HG03108 (cell line): ENCODE measurements around the gene SPTA1.

Source experiments
- ATAC-seq: cut with Tn5 transposase; IDR thresholded peaks from one replicate; pipeline ENCODE4 v1.9.1; 2021; ENCODE audit warnings: moderate library complexity; ENCODE audit not compliant: unreplicated experiment

Gene SPTA1

DNA sequence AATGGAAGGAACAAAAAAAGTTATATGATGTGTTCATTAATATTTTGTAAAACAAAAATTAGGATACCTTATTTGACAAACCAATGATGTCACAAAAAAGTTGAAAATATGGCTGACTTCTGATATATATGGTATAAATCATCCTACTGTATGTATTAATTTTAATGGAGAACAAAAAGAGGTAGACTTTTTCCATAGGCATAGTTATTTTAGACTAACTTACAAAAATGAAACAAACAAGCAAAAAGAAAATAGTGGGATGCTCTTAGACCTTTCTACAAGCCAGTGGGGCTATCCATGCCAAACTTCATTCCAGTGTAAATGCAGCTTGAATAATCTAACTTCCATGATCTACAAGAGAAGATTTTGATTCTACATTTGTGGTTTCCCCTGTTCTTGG lies 522 bp upstream of the SPTA1 start:
- no peak for ATAC-seq

DNA sequence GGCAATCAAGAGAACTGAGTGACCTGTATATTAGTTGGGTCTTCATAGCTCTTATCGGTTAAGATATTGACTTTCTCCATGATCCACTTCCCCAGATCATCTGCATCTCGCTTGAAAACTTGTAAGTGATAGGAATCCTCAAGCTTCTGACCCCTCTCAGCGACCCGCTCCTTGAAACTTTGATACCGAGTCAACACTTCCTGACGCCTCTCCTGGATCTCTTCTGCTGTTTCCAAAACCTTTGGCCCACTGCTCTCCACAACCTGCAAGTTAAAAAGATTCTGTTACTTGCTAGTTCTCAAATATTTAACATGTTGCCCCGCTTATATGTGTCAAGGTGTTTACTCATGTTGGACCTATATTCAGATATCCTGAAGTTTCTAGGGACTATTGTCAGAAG lies 1.4 kb downstream of the SPTA1 start:
- no peak for ATAC-seq

- ATAC-seq, result no peak
Measured at GRCh38 chr1:158681606-158682005, 4.9 kb downstream of the SPTA1 start.

GRCh38 chr1:158679289-158679688 lies 7.2 kb downstream of the SPTA1 start:
- no peak for ATAC-seq

DNA sequence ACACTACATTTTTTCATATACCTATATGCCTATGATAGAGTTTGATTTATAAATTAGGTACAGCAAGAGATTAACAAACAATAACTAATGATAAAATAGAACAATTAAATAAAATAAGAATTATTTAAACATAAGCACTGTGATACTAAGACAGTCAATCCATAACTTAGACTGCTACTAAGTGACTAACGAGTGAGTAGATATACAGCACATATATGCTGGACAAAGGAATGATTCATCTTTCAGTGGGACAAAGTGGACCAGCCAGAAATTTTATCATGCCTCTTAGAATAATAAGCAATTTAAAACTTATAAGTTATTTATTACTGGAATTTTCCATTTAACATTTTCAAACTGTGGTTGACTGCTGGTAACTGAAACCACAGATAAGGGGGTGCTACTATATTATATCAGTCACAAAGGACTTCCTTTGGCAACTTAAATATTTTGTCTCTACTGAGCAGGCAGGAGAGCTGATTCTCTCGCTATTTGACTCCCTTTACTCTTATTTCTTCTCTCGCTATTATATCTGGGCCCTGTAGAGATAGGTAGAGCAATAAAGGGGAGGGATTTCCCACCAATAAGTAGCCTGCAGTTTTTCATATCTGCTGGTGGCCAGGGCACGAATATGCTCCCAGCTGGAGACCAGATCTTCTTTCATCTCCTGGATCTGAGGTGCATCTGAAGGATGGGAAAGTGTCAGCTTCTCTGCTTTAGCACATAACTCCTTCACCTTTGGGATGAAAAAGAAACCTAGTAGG lies 10.8 kb downstream of the SPTA1 start:
- no peak for ATAC-seq

GRCh38 chr1:158674302-158674701 lies 12.2 kb downstream of the SPTA1 start:
- no peak for ATAC-seq

- no peak for ATAC-seq
Measured at GRCh38 chr1:158666037-158666436, 20.5 kb downstream of the SPTA1 start.

- ATAC-seq, result no peak
Measured at GRCh38 chr1:158654571-158654970, 31.9 kb downstream of the SPTA1 start.

- no peak for ATAC-seq
Measured at GRCh38 chr1:158654086-158654485, 32.4 kb downstream of the SPTA1 start.

GRCh38 chr1:158652721-158653334 lies 33.7 kb downstream of the SPTA1 start:
- ATAC-seq, result no peak

GRCh38 chr1:158649052-158649451 lies 37.5 kb downstream of the SPTA1 start:
- ATAC-seq, result no peak

DNA sequence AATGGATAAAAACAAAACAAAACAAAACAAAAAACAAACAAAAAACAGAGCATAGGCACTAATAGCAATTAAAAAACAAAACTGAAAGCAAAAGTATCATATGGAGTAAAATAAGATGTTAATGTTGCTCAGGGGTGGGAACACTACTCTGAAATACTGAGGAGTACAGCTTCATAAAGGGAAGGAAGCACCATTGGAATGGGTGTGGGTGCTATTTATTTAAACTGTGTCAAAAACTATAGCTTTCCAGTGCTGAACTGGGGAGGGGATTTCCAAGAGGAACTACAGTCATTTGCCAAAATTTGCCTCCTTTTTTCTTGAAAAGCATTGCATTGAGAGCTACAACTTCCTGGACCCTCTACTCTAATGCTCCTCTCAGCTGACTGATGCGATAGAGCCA lies 40.0 kb downstream of the SPTA1 start:
- ATAC-seq, result no peak

GRCh38 chr1:158644449-158644848 lies 42.1 kb downstream of the SPTA1 start:
- ATAC-seq, result no peak

GRCh38 chr1:158638904-158639303 lies 47.6 kb downstream of the SPTA1 start:
- no peak for ATAC-seq

DNA sequence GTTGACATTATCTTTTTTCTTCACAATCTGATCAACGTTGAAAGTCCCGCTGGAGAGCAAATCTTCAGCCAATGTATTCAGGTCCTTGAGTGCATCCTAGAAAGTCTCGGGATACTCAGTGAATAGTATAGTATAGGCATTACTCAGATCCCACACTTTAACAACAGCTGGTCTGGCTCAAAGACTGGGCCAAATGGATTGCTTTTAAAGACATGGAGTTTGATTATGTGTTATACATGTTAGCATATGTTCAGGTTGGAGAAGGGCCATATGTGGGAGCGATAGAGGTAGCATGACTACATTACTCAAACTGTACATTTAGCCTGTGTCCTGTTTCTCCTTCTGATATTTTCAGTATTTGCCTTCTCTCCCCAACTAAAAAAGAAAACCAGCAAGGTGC lies 48.4 kb downstream of the SPTA1 start:
- no peak for ATAC-seq

DNA sequence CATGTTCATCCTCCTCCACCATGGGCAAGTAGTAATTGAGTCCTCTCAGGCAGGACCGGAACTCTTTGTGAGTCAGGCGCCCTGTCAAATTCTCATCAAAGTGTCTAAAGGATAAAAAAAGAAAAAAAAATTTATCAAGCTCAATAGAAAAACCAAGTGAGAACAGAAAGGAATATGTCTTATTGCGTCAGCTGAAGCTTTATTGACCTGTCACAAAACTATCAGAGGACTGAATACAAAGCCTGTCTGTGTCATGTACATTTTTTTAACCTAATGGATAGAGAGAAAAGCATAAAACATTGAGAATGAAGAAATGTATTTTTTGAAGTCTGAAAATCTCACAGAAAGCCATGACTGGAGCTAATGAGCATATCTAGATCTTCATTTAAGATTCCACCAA lies 72.8 kb downstream of the SPTA1 start:
- no peak for ATAC-seq

GRCh38 chr1:158611916-158612315 lies 74.6 kb downstream of the SPTA1 start:
- ATAC-seq, result no peak

DNA sequence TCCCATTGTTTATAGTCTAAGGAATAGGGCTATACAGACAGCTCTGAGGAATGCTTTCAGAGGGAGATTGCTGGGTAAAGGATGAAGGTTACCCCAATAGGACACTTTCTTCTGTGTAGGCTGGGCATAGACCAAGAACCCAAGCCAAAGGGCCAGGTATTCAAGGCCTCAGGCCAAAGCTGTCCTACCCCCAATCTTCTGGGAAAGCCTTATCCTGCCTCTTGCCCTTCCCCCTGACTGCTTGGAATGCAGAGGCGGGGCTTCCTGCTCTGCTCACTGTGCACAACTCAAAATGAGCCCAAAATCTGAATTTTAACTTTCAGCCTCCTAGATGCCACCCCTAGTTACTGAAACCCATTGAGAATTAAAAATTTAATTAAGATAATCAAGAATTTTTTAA lies 79.2 kb downstream of the SPTA1 start:
- ATAC-seq, result no peak

DNA sequence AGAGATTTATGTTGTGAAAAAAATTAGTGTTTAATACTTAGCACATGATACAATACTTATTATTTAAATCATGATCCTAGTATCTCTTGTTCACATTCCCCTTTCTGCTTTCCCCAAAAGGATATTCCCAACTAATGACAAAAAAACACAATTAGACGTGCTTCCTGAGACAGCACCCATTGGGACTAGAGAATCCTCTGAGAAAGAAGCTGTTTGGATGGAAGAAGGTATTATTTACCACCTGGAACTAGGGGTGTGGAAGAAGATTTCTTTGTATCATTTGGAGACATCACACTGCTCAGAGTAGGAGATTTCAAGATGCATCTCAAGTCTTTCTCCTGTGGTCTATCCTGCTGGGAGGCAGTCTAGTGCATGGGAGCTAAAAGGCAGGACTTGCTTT lies 81.5 kb downstream of the SPTA1 start, which contains the start of gene OR10Z1:
Gene OR10Z1, plus strand, starts transcription at position 301 of the 400 bp plus-strand sequence. CDS start 1,171 bp downstream, outside the sequence.
- ATAC-seq, result no peak

DNA sequence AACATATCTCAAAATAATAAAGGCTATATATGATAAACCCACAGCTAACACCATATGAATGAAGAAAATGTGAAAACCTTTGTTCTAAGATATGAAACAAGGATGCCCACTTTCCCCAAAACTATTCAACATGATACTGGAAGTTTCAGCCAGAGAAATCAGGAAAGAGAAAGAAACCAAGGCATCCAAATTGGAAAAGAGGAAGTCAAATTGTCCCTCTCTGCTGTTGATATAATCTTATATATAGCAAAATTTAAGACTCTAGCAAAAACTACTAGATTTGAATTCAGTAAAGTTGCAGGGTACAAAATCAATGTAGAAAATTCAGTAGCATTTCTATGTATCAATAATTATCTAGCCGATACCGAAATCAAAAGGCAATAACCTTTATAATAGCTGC lies 85.8 kb downstream of the SPTA1 start:
- ATAC-seq, result no peak

GRCh38 chr1:158586942-158587341 lies 99.6 kb downstream of the SPTA1 start:
- no peak for ATAC-seq

DNA sequence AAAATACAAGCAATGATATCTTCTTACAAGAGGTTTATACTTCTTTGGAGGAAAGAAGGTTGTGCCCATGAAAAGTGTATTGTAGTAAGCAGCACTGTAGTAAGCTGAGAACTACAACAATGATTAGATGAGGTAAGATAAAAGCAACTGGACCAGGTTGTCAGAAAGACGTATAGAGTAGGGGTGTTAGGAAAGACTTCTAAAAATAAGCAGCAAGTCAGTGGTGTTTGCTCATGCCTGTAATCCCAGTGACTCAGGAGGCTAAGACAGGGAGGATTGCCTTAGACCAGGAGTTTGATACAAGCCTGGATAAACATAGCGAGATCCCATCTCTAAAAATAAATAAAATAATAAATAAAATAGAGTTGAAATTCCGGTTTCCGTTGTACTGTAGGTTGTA lies 102.6 kb downstream of the SPTA1 start:
- no peak for ATAC-seq

DNA sequence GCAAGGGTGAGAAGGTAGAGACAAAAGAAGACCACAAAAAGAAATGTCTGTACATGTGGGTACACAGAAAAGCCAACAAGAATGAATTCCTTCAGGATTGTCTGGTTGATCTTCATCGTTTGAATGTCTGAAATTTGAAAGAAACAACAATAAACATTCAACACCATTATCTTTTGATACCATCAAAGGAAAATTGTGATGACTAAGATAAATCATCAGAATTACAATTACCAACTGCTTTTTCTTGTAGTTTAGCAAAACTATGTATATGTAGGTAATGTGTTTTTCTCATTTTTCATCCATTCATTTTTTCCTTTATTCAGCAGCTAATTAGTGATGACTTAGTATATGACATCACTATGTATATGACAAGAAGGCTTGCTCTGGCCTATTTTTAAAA lies 106.8 kb downstream of the SPTA1 start, which contains the start of gene OR10X1:
Gene OR10X1, minus strand, starts transcription at position 167 of the 400 bp plus-strand sequence. Its CDS starts 0 bp downstream, at position 167.
- no peak for ATAC-seq
